ENCODE data around the gene C1QB.

Gene C1QB

GRCh38 chr1:22635436-22635835, 17.6 kb upstream of the C1QB start:
- DNase-seq (ENCODE audit: low read depth), result no peak

- DNase-seq (ENCODE audit: low read depth), result no peak
Measured at GRCh38 chr1:22636353-22636752, 16.7 kb upstream of the C1QB start, which contains the start of gene C1QA. Gene C1QA (plus strand): TSS chr1:22636628. CDS start chr1:22637617, 989 bp downstream.

GRCh38 chr1:22636927-22637326, 16.1 kb upstream of the C1QB start:
- DNase-seq (ENCODE audit: low read depth), result no peak

- no peak for DNase-seq (ENCODE audit: low read depth)
Measured at GRCh38 chr1:22637907-22638445, 15.1 kb upstream of the C1QB start.

GRCh38 chr1:22638476-22639234, 14.4 kb upstream of the C1QB start:
- DNase-seq (ENCODE audit: low read depth), result no peak

- peak; percentile 21 for DNase-seq (ENCODE audit: low read depth)
Measured at GRCh38 chr1:22639286-22639685, 13.8 kb upstream of the C1QB start.

GRCh38 chr1:22641247-22641646, 11.8 kb upstream of the C1QB start:
- DNase-seq (ENCODE audit: low read depth), result no peak

- no peak for DNase-seq (ENCODE audit: low read depth)
Measured at GRCh38 chr1:22641906-22642636, 11.0 kb upstream of the C1QB start.

GRCh38 chr1:22643381-22643780, 9.7 kb upstream of the C1QB start, which contains the start of gene C1QC:
Gene C1QC (plus strand): TSS chr1:22643633. CDS start chr1:22644024, 391 bp downstream.
- no peak for DNase-seq (ENCODE audit: low read depth)

GRCh38 chr1:22643928-22644327, 9.1 kb upstream of the C1QB start:
- no peak for DNase-seq (ENCODE audit: low read depth)

GRCh38 chr1:22645931-22646330, 7.1 kb upstream of the C1QB start:
- no peak for DNase-seq (ENCODE audit: low read depth)

- no peak for DNase-seq (ENCODE audit: low read depth)
Measured at GRCh38 chr1:22646384-22646783, 6.7 kb upstream of the C1QB start.

- no peak for DNase-seq (ENCODE audit: low read depth)
Measured at GRCh38 chr1:22650089-22650693, 2.8 kb upstream of the C1QB start.

GRCh38 chr1:22651941-22652856, 837 bp upstream of the C1QB start:
- DNase-seq (ENCODE audit: low read depth), result no peak

- DNase-seq (ENCODE audit: low read depth), result no peak
Measured at GRCh38 chr1:22654692-22655091, 1.7 kb downstream of the C1QB start.

- DNase-seq (ENCODE audit: low read depth), result no peak
Measured at GRCh38 chr1:22658385-22659163, 5.5 kb downstream of the C1QB start.

- no peak for DNase-seq (ENCODE audit: low read depth)
Measured at GRCh38 chr1:22660716-22661241, 7.7 kb downstream of the C1QB start.

- no peak for DNase-seq (ENCODE audit: low read depth)
Measured at GRCh38 chr1:22661880-22662279, 8.8 kb downstream of the C1QB start.

GRCh38 chr1:22662318-22662717, 9.3 kb downstream of the C1QB start:
- no peak for DNase-seq (ENCODE audit: low read depth)

GRCh38 chr1:22662986-22663408, 10.0 kb downstream of the C1QB start:
- no peak for DNase-seq (ENCODE audit: low read depth)

All from CMK (cell line).